Upper lobe of right lung (tissue), 1 donor: ENCODE data around the gene PNN. TPM values are rescaled to one million over a fixed set of nuclear protein-coding genes. Genes with fewer than 3 reads are reported as not detected.
"Not testable (repeated sequence)": the region's sequence is repeated elsewhere in the genome, so short reads cannot be mapped to it uniquely, and the experiment has no call there.

Experiments
- ATAC-seq: fragments of 200-7000 bp; cut with Tn5 transposase; one replicate; pipeline ENCODE4 v1.9.1; 2020; ENCODE audit warnings: mild to moderate bottlenecking, moderate library complexity
- DNase-seq: peaks from one replicate; pipeline ENCODE4 v3.0.0-alpha.2; 2020
- H3K27ac ChIP-seq: fragments of 200-600 bp; one replicate; pipeline ENCODE4 v1.8.0; 2022
- H3K27me3 ChIP-seq: fragments of 200-600 bp; one replicate; pipeline ENCODE4 v1.8.0; 2022; ENCODE audit warnings: mild to moderate bottlenecking
- H3K36me3 ChIP-seq: fragments of 200-600 bp; one replicate; pipeline ENCODE4 v1.8.0; 2022
- H3K4me1 ChIP-seq: fragments of 200-600 bp; one replicate; pipeline ENCODE4 v1.8.0; 2022
- H3K4me3 ChIP-seq: fragments of 200-600 bp; one replicate; pipeline ENCODE4 v1.8.0; 2022; ENCODE audit warnings: mild to moderate bottlenecking
- H3K9me3 ChIP-seq: fragments of 200-600 bp; one replicate; pipeline ENCODE4 v1.8.0; 2022
- CTCF ChIP-seq: fragments of 200-600 bp; IDR thresholded peaks from one replicate; pipeline ENCODE4 v1.8.0; 2022; ENCODE audit warnings: antibody characterized with exemption
- intact Hi-C: fragments of 100-400 bp; cut with DNase I; formaldehyde crosslinking; loops from one replicate; pipeline ENCODE4 v1.11.0; 2022
- total RNA-seq: library from RNA; stranded (reverse); fragmentation: NEBNext Ultra II Directional; extraction: Animal tissue kit (Norgen Biotek cat#: 25700); gene quantifications from one replicate; pipeline ENCODE4 v1.2.1, GENCODE V29; 2021
- donor health status: DM: no; HTN: yes; CAD: no; lungs with severe emphysema.

Gene PNN
- total RNA-seq, 1 donor from 2014 or later: 39.9 TPM

DNA sequence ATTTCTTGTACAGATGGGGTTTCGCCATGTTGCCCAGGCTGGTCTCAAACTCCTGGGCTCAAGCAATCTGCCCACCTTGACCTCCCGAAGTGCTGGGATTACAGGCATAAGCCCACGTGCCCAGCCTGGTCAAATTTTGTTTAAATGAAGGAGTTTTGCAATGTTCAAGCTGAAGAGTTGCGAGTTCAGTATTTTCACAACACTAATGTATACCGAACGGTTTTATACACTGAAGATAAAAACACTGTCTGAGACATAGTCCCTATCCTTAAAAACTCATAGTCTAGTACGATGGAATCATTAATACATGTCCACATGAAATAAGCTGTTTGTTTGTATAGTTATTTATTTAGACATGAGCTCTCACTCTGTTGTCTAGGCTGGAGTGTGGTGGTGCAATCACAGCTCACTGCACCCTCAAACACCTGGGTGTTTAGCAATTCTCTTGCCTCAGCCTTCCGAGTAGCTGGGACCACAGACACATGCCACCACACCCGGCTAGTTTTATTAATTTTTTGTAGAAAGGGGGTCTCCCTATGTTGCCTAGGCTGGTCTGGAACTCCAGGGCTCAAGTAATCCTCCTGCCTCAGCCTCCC, 20.4 kb upstream of the PNN start:
- H3K4me1 ChIP-seq: no peaks in the 10 kb centered on the region
- H3K27ac ChIP-seq: no peak overlapping the region
- H3K27me3 ChIP-seq: no peaks in the 10 kb centered on the region
- peaks cover 89% of the 10 kb centered on the region for H3K36me3 ChIP-seq
- H3K4me3 ChIP-seq: no peak overlapping the region
- intact Hi-C loops: no loop called here
- H3K9me3 ChIP-seq: no peaks in the 10 kb centered on the region
- ATAC-seq: no peak
- no peak for TF ChIP-seq CTCF
- DNase-seq: peak; percentile 23

DNA sequence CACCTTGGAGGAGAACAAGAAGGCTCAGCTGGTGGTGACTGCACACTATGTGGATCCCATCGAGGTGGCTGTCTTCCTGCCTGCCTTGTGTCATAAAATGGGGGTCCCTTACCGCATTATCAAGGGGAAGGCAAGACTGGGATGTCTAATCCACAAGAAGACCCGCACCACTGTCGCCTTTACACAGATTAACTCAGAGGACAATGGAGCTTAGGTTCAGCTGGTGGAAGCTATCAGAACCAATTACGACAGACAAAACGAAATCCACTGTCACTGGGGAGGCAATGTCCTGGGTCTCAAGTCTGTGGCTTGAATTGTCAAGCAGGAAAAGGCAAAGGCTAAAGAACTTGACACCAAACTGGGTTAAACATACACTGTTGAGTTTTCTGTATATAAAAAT, 17.6 kb upstream of the PNN start:
- no peaks in the 10 kb centered on the region for H3K9me3 ChIP-seq
- intact Hi-C loops: no loop called here
- DNase-seq (no peak), ATAC-seq (no peak)
- H3K4me3 ChIP-seq: no peak overlapping the region
- no peak for TF ChIP-seq CTCF
- H3K27me3 ChIP-seq: no peaks in the 10 kb centered on the region
- no peak overlapping the region for H3K27ac ChIP-seq
- no peaks in the 10 kb centered on the region for H3K4me1 ChIP-seq
- H3K36me3 ChIP-seq: peaks cover 72% of the 10 kb centered on the region

DNA sequence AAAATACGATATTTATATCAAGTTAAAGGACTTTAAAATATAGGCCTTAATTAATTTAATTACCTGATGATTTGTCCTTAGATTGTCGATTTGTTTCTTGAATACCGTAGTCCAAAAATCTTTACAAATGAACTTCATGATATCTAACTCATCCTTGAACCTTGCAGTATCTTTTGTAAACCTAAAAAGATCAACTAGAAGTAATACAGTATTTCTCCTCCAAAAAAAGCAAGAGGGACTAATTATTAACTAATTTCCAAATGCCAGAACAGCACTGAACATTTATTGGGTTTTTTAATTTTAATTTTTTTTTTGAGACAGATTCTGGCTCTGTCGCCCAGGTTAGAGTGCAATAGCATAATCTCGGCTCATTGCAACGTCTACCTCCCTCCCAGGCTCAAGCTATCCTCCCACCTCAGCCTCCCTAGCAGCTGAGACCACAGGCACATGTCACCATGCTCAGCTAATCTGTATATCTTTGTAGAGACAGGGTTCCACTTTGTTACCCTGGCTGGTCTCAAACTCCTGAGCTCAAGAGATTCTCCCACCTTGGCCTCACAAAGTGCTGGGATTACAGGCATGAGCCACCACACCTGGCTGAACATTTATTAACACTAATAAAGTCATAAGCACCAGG, 16.7 kb upstream of the PNN start:
- ATAC-seq (no peak), DNase-seq (no peak)
- intact Hi-C loops: no loop called here
- Histone ChIP-seq H3K36me3 (peaks cover 67% of the 10 kb centered on the region), H3K27ac (no peak overlapping the region), H3K4me3 (no peak overlapping the region), H3K27me3 (no peaks in the 10 kb centered on the region), H3K9me3 (no peaks in the 10 kb centered on the region), H3K4me1 (no peaks in the 10 kb centered on the region)
- no peak for TF ChIP-seq CTCF

- Histone ChIP-seq H3K4me3 (no peak overlapping the region), H3K36me3 (peaks cover 63% of the 10 kb centered on the region), H3K27ac (no peak overlapping the region), H3K27me3 (no peaks in the 10 kb centered on the region), H3K4me1 (no peaks in the 10 kb centered on the region), H3K9me3 (no peaks in the 10 kb centered on the region)
- no peak for ATAC-seq
- intact Hi-C loops: no loop called here
- no peak for TF ChIP-seq CTCF
- DNase-seq: no peak
These were observed 14.6 kb upstream of the PNN start for GRCh38 chr14:39160494-39160893.

GRCh38 chr14:39167797-39168320, 7.2 kb upstream of the PNN start:
- intact Hi-C loops, ATAC-seq, H3K27me3 ChIP-seq, DNase-seq, H3K4me3 ChIP-seq, H3K27ac ChIP-seq, H3K9me3 ChIP-seq: not testable (repeated sequence)
- Histone ChIP-seq H3K4me1 (peaks cover 26% of the 10 kb centered on the region), H3K36me3 (peaks cover 17% of the 10 kb centered on the region)

GRCh38 chr14:39168591-39168990, 6.5 kb upstream of the PNN start:
- H3K9me3 ChIP-seq: no peaks in the 10 kb centered on the region
- peaks cover 16% of the 10 kb centered on the region for H3K36me3 ChIP-seq
- intact Hi-C loops: no loop called here
- H3K27ac ChIP-seq: peak overlapping the region; percentile 97
- H3K4me3 ChIP-seq: peak overlapping the region; percentile 80
- no peaks in the 10 kb centered on the region for H3K27me3 ChIP-seq
- DNase-seq: no peak
- no peak for TF ChIP-seq CTCF
- peaks cover 26% of the 10 kb centered on the region for H3K4me1 ChIP-seq
- ATAC-seq: no peak
